Measurements from ENCODE around the gene COL20A1.

Gene COL20A1

GRCh38 chr20:63260521-63260920, 32.5 kb upstream of the COL20A1 start:
- TF ChIP-seq CTCF (IDR thresholded peaks at IDR 0.05; ENCODE audit: borderline replicate concordance, insufficient read depth, low read depth, low read length) = no peak
- H3K4me3 ChIP-seq (ENCODE audit: low read depth, low read length) = no peak overlapping the region

- no peak for TF ChIP-seq CTCF (IDR thresholded peaks at IDR 0.05; ENCODE audit: borderline replicate concordance, insufficient read depth, low read depth, low read length)
- no peak overlapping the region for H3K4me3 ChIP-seq (ENCODE audit: low read depth, low read length)
Observed at GRCh38 chr20:63261060-63261794, 31.8 kb upstream of the COL20A1 start.

- no peak for TF ChIP-seq CTCF (IDR thresholded peaks at IDR 0.05; ENCODE audit: borderline replicate concordance, insufficient read depth, low read depth, low read length)
- no peak overlapping the region for H3K4me3 ChIP-seq (ENCODE audit: low read depth, low read length)
Observed at GRCh38 chr20:63261795-63262528, 31.0 kb upstream of the COL20A1 start.

GRCh38 chr20:63262836-63263235, 30.1 kb upstream of the COL20A1 start:
- H3K4me3 ChIP-seq (ENCODE audit: low read depth, low read length) = no peak overlapping the region
- no peak for TF ChIP-seq CTCF (IDR thresholded peaks at IDR 0.05; ENCODE audit: borderline replicate concordance, insufficient read depth, low read depth, low read length)

GRCh38 chr20:63264000-63264399, 29.0 kb upstream of the COL20A1 start:
- no peak overlapping the region for H3K4me3 ChIP-seq (ENCODE audit: low read depth, low read length)
- TF ChIP-seq CTCF (IDR thresholded peaks at IDR 0.05; ENCODE audit: borderline replicate concordance, insufficient read depth, low read depth, low read length) = no peak

- no peak for TF ChIP-seq CTCF (IDR thresholded peaks at IDR 0.05; ENCODE audit: borderline replicate concordance, insufficient read depth, low read depth, low read length)
Observed at GRCh38 chr20:63264519-63264918, 28.5 kb upstream of the COL20A1 start.

More at GRCh38 chr20:63264519-63264918, 28.5 kb upstream of the COL20A1 start:
- H3K4me3 ChIP-seq (ENCODE audit: low read depth, low read length) = no peak overlapping the region

Measured in GM12875 (cell line).